Right lung (tissue), 5 donors: ENCODE results near the gene ASB6. TPM values are rescaled to one million over a fixed set of nuclear protein-coding genes. Genes with fewer than 3 reads are reported as not detected.
"Not testable (repeated sequence)": the region's sequence is repeated elsewhere in the genome, so short reads cannot be mapped to it uniquely, and the experiment has no call there.

Experiments used
- DNase-seq, 2 donors: peaks; one replicate each; pipeline ENCODE4 v3.0.0-alpha.2; 2013
- polyA plus RNA-seq, 5 donors: library from polyadenylated mRNA; unstranded; fragments of 120-200 nt; gene quantifications; one replicate each; pipeline versions ENCODE4 v1.2.1 to v1.2.3, GENCODE V29; 2013; ENCODE audit warnings: inconsistent platforms in 1 of 5, low replicate concordance in 1 of 5; ENCODE audit not compliant: insufficient read length in 5 of 5, insufficient read depth in 1 of 5

ASB6 gene
- polyA plus RNA-seq, 5 donors: 11.9 to 17.3 (median 15.1) TPM

DNA sequence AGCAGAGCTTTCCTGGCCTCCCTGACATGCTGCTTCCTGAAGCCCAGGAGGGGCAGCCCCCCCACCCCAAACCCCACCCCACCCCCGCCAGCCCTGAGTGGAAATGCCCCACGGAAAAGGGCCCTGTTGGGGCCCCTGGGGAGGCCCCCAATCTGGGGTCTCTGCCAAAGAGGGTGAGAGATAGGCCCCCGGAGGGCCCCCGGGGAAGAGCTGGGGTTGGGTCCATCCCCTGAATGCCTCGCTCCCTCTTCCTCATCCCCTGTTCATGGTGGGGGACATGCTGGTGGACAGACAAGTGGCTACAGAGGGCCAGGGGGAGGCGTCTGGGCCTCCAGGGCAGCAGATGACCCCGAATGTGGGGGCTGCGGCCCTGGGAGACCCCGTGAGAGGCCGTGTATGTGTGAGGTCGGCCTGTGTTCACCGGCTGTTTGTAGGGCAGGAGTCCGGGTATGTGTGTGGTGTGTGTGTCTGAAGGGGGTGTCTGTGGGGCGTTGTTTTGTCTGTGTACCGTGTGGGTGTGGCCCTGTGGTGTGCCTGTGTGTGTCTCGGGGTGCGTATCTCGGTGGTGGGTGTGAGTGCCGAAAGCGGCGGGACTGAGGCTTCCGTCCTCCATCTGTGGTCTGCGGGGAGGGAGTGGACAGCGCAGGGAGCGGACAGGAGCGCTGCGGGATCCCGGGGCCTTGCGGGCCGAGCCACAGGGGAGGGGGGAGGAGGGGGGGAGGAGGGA lies 32.3 kb downstream of the ASB6 start:
- no peak for DNase-seq

DNA sequence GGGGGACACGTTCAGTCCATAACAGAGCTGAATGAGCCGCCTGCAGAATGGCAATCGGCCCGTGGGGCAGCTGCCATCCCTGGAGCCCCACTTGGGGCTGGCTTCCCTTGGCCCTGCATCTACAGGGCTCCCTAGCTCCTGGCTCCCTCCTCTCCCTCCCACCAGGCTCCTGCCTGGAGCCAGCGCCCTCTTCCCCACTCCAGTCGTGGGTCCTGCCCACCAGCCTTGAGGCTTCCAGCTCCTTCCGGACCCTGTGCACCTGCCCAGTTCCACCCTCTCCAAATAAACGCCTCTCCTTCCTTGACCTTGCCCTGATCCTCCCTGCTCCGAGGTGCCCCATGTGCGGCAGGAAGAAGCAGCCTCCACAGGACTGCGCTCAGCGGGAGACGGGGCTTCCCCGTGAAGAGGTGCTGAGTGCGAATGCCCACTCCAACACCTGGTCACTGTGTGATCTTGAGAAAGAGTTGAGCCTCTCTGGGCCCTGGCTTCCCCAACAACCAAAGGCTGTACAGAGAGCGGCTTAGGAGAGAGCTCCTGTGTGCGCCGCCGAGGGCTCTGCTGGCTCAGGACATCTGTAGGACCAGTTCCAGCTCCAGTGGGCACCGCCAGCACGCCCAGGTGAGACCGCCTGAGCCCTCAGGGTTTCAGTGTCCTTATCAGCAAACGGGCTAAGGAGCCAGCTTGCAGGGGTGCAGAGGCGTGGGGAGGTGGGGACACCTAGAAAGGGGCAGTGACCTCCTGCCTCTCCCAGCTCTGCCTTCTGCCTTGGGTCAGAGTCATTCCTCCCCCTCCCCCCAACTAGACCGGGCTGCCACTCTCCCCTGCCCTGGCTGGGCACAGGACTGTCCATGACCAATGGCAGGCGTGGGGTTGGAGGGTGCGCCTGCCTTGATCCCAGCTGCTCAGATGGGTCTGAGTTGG lies 33.1 kb downstream of the ASB6 start:
- no peak for DNase-seq

DNA sequence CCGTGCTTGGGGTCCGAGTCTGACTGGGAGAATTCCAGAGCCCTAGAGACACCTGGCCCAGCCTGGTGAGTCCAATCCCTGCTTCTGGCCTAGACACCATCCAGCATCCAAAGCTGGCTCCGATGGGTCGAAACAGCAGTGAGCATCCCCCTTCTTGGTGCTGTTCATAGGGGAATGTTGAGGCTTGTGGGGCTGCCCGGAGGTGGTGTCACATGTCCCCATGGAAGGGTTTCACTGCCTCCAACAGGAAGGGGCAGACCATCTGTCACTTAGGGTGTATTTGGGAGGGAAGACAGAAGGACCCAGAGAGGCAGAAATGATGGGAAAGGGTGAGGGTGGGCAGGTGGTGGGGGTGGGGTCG lies 34.9 kb downstream of the ASB6 start:
- no peak for DNase-seq

DNA sequence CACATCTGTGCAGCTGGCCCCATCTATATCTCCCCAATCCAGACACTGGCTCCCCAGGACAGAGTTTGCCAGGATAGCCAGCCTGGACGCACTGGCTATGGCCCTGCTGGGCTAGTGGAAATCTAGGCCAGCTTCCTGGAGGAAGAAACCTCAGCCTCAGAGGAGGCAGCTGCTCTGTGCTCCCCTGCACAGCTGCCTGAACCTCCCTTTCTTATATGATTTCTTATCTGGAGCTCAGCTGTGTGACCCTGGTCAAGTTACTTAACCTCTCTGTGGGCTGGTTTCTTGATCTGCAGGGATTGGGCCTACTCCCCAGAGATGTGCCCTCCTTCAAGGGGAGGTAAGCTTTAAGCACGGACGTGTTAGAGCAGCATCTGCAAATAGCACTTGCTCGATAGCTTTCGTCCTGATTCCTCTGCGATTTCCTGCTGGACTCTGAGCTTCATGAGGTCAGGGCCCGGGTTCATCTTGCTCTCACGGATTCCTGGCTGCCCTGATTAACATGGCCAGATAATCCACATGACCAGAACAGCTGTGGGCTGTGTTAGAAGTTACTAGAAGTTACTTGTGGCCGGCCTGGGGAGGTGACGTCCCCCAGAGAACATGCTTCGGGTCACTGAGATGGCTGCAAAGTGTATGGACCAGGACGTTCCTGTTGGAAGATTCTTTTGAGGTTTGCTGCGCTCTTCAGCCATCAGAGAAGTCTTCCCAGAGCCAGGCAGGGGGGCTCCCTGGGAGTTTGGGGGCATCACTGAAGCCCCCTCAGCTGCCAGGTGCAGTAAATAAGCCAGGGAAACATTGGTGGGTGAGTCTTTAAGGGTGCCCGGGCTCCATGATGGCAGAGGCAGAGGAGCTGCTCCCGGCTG lies 35.6 kb downstream of the ASB6 start:
- no peak for DNase-seq

DNA sequence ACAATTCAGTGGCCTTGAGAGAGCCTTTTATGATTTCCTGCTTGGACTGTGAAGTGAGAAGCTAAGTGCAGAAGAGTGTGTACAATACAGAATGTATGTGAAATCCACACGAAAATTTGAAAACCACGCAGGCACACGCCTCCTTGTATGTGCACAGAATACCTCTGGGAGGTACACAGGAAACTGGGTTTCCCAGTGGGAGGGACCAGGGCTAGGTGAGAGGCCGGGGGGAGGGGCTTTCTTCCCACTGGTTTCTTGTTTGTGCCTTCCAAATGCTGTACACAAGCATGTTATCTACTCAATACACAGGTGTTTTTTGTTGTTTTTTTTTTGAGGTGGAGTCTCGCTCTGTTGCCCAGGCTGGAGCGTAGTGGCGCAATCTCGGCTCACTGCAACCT lies 37.2 kb downstream of the ASB6 start:
- no peak for DNase-seq

DNA sequence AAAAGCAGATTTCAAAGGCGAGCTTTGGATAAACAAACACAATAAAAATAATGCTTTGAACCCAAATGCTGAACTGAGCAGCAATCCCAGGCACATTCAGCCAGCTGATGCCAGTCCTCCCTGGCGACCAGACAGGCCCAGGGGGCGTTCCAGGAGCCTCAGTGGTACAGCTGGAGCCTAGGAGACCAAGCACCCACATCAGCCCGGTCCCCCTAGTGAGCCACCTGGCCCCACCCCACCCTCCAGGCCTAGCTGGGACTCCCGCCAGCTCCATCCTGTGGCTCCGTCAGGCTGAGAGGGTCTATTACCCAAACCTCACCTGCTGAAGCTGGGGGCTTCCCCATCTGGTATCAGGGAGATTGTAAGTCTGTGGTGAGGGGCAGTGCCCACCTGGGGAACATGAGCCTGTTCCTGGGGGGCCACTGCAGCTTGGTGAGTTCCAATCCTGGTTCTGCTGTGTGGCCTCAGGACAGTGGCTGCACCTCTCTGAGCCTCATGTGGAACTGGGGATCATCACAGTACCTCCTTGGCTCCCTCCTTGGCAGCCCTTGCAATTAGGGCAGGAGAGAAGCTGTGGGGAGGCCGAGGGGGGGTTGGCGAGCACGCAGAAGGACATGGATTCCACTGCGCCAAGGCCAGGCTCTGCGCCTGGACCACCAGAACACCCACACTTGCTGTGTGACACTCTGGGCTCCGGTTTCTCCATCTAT lies 37.7 kb downstream of the ASB6 start:
- DNase-seq: no peak

DNA sequence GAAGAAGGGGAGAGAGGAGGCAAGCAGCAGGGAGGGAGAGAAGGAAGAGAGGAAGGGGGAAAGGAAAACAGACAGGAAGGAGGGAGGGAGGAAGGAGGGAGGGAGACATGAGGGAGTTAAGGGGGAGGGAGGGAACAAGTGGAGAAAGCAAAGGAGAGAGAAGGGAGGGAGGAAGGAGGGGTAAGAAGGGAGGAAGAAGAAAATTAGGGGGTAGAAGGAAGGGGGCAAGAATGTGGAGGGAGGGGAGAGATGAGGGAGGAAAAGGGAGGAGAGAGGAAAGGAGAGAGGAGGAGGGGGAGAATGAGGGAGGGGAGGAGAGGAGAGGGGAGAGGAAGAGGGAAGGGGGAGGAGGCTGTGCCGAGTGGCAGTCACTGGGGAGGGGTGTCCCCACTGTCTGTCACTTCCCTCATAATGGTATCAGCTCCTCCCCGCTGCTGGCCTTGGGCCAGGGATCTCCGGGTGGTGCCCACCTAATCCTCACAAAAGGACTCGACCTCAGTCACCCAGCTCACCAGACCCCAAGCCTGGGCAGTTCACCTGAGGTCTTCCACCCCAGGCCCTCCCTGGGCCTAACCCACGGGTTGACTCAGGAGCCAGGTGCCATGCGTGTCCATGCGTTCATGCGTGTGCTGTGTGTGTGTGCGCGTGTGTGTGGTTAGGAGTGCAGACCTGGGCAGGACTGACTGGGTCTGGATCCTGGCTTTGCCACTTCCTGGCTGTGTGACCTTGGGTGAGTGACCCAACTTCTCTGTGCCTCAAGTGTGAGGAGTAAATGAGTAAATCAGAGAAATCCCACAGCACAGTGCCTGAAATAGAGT lies 39.1 kb downstream of the ASB6 start:
- no peak for DNase-seq

DNA sequence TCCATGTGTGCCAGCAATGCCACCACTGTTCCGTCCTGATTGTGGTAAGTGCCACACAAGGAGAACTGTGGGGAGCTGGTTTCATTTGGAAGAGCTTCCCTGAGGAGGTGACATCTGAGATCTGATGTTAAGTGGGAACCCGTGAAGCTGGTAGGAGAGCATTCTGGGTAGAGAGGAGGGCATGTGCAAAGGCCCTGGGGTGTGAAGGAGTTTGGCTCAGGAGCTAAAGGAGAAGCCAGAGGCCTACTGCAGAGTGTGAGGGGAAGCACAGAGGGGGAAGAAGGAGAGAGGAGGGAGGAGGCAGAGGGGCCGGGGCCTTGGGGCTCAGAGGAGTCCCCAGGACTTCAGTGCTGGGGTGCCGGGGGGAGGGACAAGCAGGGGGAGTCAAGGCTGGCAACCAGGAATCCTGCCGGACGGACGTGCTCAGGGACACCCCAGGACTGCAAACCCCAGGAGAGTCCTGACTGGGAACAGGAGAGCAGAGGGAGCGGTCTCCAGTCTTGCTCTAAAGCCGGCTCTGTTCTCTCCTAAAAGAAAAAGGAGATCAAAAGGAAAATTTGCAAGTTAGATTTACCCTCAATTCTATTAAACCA lies 40.8 kb downstream of the ASB6 start:
- DNase-seq: no peak

DNA sequence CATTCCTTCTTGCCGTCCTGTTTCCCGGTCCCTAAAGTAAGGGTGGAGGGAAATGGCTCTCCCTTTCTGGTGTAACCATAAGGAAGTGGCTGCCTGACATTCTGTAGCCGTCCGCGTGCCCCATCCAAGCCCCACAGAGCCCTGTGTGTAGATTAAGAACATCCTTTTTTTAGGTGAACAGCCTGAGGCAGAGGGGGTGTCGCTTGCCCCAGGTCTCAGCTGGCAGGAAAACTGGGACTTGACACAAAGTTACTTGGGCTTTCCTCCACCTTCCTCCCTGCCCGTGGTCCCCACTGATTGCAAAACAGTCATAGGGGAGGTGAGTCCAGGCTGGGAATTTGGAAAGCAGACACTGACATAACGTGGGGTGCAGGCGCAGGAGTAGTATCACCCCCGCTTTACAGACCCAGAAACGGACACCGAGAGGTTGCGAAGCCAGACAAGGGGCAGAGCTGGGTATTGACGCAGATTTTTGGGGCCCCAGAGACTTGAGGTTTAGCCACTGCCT lies 43.8 kb downstream of the ASB6 start:
- no peak for DNase-seq

DNA sequence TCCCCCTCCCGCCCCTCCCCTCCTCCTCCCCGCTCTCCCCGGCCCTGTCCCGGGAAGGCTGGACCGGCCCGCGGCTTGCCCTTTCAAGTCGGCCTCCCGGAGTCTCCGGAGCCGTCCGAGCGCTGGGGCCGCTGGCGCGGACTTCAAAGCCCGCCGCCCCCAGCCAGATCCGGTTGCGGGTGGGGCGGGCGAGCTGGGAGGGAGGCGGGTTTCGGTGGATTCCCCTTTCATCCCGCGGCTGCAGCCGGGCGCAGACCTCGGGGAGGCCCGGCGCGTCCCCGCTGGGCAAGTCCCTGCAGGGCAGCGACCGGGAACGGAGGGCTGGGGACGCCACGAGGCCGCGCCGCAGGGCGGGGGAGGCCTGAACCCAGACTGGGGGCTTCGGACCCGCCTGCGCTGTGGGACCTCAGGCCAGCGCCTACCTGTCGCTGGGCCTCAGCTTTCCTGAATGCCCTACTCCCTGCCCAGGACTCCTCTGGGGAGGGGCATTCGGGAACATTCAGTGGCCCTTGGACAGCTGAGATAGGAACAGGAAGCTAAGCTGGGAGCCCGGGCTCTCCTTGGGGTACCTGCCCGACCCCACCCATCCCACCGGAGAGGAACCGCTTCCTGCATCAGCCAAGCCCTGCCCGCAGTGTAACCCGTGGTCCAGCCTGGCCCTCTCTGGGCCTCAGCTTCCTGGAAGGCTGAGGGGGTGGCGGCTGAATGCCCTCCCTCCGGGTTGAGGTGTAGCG lies 44.4 kb downstream of the ASB6 start:
- peak in 1 of 2 donors; percentile 87 for DNase-seq

DNA sequence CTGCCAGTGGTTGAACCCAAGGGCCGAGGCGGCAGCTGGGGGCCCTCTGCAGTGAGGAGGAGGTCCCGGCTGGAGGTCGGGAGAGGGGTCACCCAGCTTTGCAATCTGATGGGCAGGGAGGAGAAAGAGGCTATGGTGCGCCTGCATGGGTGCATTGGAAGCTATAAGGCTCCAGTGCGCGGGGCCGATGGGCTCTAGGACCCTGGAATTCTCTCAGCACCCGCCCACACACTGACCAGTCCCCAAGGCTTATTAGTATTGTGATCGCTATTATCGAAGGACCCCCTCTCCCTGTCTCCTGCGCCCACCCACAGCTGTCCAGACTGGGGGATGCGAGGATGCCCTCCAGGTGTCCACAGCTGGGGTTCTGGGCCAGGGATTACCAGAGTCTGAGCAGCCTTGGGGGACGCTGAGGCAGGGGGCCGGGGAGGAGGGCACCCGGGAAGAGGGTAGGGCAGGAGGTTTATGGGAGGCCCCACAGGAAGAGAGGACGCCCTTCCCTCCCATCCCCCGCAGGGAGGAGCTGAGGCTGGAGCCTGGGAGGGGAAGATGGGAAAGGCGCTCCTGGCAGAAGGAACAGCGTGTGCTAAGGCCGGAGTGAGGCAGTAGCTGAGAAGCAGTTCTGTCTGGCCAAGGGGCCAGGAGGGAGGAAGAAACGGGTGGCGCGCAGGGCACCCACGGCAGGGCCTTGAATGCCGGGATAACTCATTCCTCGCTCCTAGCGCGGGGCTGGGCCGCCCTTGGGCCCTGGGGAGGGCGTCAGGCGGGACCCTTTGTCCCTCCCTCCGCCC lies 45.2 kb downstream of the ASB6 start:
- peak; percentile 84 to 87 for DNase-seq

DNA sequence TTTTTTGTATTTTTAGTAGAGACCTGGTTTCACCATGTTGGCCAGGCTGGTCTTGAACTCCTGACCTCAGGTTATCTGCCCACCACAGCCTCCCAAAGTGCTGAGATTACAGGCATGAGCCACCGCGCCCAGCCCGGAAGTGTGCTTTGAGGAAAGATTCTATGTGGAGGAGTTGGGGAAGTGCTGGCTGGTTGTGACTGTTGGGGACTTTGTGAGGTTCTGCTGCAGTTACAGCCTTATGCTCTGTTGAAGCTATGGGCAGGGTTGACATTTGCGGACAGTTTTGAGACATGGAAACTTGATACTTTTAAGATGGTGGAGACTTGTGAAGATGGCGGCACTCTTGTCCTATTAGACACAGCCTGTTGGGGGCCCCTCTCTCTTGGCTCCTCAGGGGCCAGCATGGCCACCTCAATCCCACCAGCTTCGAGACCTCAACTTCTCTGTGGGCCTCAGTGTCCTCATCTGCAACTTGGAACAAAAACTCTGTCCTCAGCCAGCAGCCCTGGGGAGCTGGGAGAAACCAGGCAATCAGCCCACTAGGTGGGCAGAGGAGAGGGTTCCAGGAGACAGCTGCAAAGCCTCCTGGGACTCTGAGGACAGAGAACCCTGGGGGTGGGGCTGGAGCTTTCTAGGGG lies 45.9 kb downstream of the ASB6 start:
- DNase-seq: no peak

DNA sequence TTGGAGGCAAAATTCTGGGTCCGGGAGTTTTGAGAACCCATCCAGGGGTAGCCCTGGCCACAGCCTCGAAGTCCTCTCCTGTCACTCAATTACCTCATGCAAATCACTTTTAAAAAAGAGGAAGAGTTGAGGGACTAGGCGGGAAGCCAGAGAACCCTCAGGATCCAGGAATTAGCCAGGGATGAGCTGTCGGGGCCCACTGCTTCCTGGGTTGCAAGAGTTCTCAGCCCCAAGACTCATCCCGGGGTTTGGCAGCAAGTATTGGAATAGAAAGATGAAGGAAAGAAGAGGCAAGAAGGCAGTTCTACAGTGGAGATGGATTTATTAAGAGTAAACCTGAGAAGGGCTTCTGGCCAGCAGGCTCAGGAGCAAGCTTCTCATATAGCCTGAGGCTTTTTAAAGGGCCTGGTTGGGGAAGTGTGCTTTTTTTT lies 46.6 kb downstream of the ASB6 start:
- no peak for DNase-seq

DNA sequence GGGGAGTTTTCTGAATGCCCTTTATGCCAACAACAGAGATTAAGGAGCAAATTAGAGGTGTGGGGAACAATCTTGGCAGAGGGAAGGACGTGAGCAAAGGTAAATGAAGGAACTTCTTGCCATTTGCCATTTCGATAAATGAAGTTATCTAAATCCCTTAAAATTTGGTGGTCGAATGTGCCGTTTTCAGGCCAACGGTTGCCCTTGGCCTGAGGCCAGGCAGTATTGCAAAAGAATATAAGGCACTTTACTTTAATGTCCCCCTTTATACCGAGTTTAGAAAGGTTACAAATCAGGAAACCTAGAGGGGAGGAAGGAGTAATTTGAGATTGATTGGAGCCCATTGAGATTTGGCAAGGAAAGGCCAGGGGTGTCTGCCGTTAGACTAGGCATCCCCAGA lies 47.3 kb downstream of the ASB6 start:
- no peak for DNase-seq

DNA sequence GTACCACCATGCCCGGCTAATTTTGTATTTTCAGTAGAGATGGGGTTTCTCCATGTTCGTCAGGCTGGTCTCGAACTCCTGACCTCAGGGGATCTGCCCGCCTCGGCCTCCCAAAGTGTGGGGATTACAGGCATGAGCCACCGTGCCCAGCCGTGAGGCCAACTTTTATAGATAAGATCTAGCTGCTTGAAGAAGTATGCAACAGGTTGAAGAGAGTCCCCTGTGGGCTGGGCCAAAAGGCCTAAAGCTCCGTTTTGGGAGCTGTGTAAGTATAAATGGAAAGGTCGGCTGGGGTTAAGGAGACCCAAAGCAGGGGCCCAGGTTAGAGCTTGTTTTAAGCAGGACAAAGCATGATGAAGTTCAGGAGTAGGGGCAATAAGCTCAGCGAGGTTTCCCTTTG lies 49.2 kb downstream of the ASB6 start:
- DNase-seq: not testable (repeated sequence)

DNA sequence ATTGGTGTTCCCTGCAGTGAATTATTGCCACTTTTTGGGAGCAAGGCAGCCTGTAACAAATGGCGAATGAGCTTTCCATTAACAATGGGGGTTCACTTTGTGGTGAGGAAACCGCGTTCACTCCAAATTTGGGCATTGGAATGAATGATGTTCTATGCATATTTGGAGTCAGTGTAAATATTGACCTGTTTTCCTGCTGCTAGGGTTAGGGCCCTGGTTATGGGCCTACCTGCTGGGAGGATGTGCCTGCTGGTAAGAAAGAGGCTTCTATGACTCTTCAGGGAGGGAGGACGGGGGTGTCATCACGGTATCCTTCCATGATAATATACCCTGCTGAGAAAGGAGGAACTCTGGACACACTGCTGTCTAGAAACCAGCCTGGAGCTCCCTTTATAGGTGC lies 50.0 kb downstream of the ASB6 start:
- no peak for DNase-seq

DNA sequence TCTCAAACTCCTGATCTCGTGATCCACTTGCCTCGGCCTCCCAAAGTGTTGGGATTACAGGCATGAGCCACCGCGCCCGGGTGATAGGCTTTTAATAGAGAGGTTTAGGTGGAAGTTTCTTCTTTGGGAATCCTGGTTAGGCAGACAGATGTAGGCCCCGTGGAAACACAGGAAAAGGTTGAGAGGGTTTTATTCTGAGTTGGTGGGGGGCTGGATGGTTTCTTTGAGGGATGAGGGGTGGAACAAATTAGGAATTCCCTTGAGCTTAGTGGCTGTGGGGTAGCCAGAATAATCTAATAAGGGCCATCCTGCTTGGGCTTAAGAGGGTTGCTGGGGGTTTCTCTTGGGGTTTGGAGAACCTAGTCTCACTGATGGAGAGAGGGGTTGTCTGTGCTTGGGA lies 51.5 kb downstream of the ASB6 start:
- no peak for DNase-seq
